Mesenchymal stem cell (in vitro differentiated cells and primary cell): ENCODE data around the gene FAM133A.

Experiments used
- DNase-seq: peaks from one replicate; pipeline ENCODE4 v3.0.0-alpha.2; 2013
- H2AFZ ChIP-seq: one replicate; pipeline ENCODE4 v1.6.1; 2013; ENCODE audit warnings: low read depth, mild to moderate bottlenecking, control low read depth, inconsistent platforms, low read length, moderate library complexity
- H2AK5ac ChIP-seq: 2 replicates; pipeline ENCODE4 v1.6.1; 2013; ENCODE audit warnings: low read length, moderate library complexity, mild to moderate bottlenecking, inconsistent platforms; ENCODE audit not compliant: severe bottlenecking
- H2BK120ac ChIP-seq: one replicate; pipeline ENCODE4 v1.6.1; 2013; ENCODE audit warnings: low read depth, mild to moderate bottlenecking, inconsistent platforms, low read length, moderate library complexity
- H2BK12ac ChIP-seq, 2 experiments: one replicate each; pipeline ENCODE4 v1.6.1; 2013; ENCODE audit warnings: inconsistent platforms in 2 of 2, low read length in 2 of 2, mild to moderate bottlenecking in 2 of 2, moderate library complexity in 2 of 2, control low read depth in 1 of 2
- H2BK15ac ChIP-seq: one replicate; pipeline ENCODE4 v1.6.1; 2013; ENCODE audit warnings: mild to moderate bottlenecking, low read depth, inconsistent platforms; ENCODE audit not compliant: poor library complexity, severe bottlenecking
- H2BK5ac ChIP-seq: 2 replicates; pipeline ENCODE4 v1.6.1; 2013; ENCODE audit warnings: low read depth, mild to moderate bottlenecking, low read length, control low read depth, inconsistent platforms; ENCODE audit not compliant: poor library complexity, severe bottlenecking
- H3K14ac ChIP-seq, 2 experiments: one replicate each; pipeline ENCODE4 v1.6.1; 2013; ENCODE audit warnings: inconsistent platforms in 2 of 2, low read length in 2 of 2, control low read depth in 1 of 2, mild to moderate bottlenecking in 1 of 2, moderate library complexity in 1 of 2
- H3K18ac ChIP-seq, 2 experiments: one replicate each; pipeline ENCODE4 v1.6.1; 2013; ENCODE audit warnings: inconsistent platforms in 2 of 2, low read length in 2 of 2, control low read depth in 1 of 2, low read depth in 1 of 2, mild to moderate bottlenecking in 1 of 2
- H3K23ac ChIP-seq, 2 experiments: one replicate each; pipeline ENCODE4 v1.6.1; 2013; ENCODE audit warnings: inconsistent platforms in 2 of 2, low read length in 2 of 2, mild to moderate bottlenecking in 2 of 2, moderate library complexity in 2 of 2, control low read depth in 1 of 2
- H3K27ac ChIP-seq: 2 replicates; pipeline ENCODE4 v1.5.1; 2013; ENCODE audit warnings: mild to moderate bottlenecking, moderate library complexity, low read length, control low read depth, inconsistent platforms; ENCODE audit not compliant: poor library complexity, severe bottlenecking
- H3K27me3 ChIP-seq, 2 experiments: 2 replicates each; pipeline versions ENCODE4 v1.6.1 to v1.7.0; 2013; ENCODE audit warnings: low read length in 2 of 2, mild to moderate bottlenecking in 2 of 2, moderate library complexity in 2 of 2, control low read depth in 1 of 2, inconsistent platforms in 1 of 2; ENCODE audit not compliant: control insufficient read depth in 1 of 2, insufficient read depth in 1 of 2
- H3K36me3 ChIP-seq, 2 experiments: 2 replicates each; pipeline versions ENCODE4 v1.6.1 to v1.7.0; 2013; ENCODE audit warnings: low read length in 2 of 2, control low read depth in 1 of 2, inconsistent platforms in 1 of 2, low read depth in 1 of 2, mild to moderate bottlenecking in 1 of 2; ENCODE audit not compliant: insufficient read depth in 2 of 2, control insufficient read depth in 1 of 2
- H3K4ac ChIP-seq, 2 experiments: one replicate each; pipeline ENCODE4 v1.6.1; 2013; ENCODE audit warnings: inconsistent platforms in 2 of 2, low read length in 2 of 2, mild to moderate bottlenecking in 2 of 2, moderate library complexity in 2 of 2, control low read depth in 1 of 2, low read depth in 1 of 2
- H3K4me1 ChIP-seq: 2 replicates; pipeline ENCODE4 v1.6.1; 2013; ENCODE audit warnings: low read depth, low read length, control low read depth; ENCODE audit not compliant: control insufficient read depth, insufficient read depth
- H3K4me2 ChIP-seq: 2 replicates; pipeline ENCODE4 v1.6.1; 2013; ENCODE audit warnings: low read length, mild to moderate bottlenecking, inconsistent platforms; ENCODE audit not compliant: poor library complexity, severe bottlenecking
- H3K4me3 ChIP-seq, 2 experiments: 2 replicates each; pipeline versions ENCODE4 v1.5.1 to v1.7.0; 2013; ENCODE audit warnings: low read length in 2 of 2, mild to moderate bottlenecking in 2 of 2, control low read depth in 1 of 2, low read depth in 1 of 2; ENCODE audit not compliant: insufficient read depth in 1 of 2
- H3K79me1 ChIP-seq: replicated peaks from 2 replicates; pipeline ENCODE4 v1.6.1; 2013; ENCODE audit warnings: mild to moderate bottlenecking, control low read depth, low read length, inconsistent platforms; ENCODE audit not compliant: poor library complexity, severe bottlenecking
- H3K9ac ChIP-seq: 2 replicates; pipeline ENCODE4 v1.7.0; 2013; ENCODE audit warnings: mild to moderate bottlenecking, low read length, moderate library complexity
- H3K9me3 ChIP-seq: 2 replicates; pipeline ENCODE4 v1.7.0; 2013; ENCODE audit warnings: mild to moderate bottlenecking, low read length; ENCODE audit not compliant: control insufficient read depth
- H4K8ac ChIP-seq: one replicate; pipeline ENCODE4 v1.6.1; 2013; ENCODE audit warnings: inconsistent platforms, mild to moderate bottlenecking, low read length, moderate library complexity
- H4K91ac ChIP-seq: one replicate; pipeline ENCODE4 v1.6.1; 2013; ENCODE audit warnings: mild to moderate bottlenecking, low read length, inconsistent platforms
- WGBS: methylation state at CpG from one replicate; pipeline ENCODE4 v1.1.7; 2013; ENCODE audit warnings: mixed read lengths; 5-methylcytosine and 5-hydroxymethylcytosine counted together

Gene FAM133A

GRCh38 chrX:93673056-93673868 is 744 bp upstream of the FAM133A start, which contains the start of gene NAP1L3:
Gene NAP1L3 (minus strand): TSS chrX:93673578. CDS start chrX:93673304, 274 bp downstream.
- peak; percentile 75 for DNase-seq
- Histone ChIP-seq H3K4ac (no peak within 1 kb of the TSS), H3K18ac (peak within 1 kb of the TSS; percentile 70 to 75), H2AK5ac (no peak within 1 kb of the TSS), H3K79me1 (no peaks in the 10 kb centered on the region), H4K91ac (peak within 1 kb of the TSS; percentile 61), H4K8ac (peak within 1 kb of the TSS; percentile 28), H3K9ac (peak within 1 kb of the TSS; percentile 87), H3K4me2 (peak within 1 kb of the TSS; percentile 63), H2BK120ac (no peak within 1 kb of the TSS), H2AFZ (peak within 1 kb of the TSS; percentile 60), H2BK5ac (no peak within 1 kb of the TSS), H3K4me1 (no peaks in the 10 kb centered on the region), H3K27me3 (peaks cover 0 to 21% of the 10 kb centered on the region in 2 experiments), H3K36me3 (no peaks in the 10 kb centered on the region), H3K4me3 (peak within 1 kb of the TSS; percentile 80 to 89), H3K27ac (peak within 1 kb of the TSS; percentile 45), H3K9me3 (no peaks in the 10 kb centered on the region), H2BK15ac (no peak within 1 kb of the TSS), H3K14ac (no peak within 1 kb of the TSS), H3K23ac (no peak within 1 kb of the TSS), H2BK12ac (no peak within 1 kb of the TSS)
- WGBS = under 1% methylated on average over 35 of the region's 51 CpGs

- H3K27ac ChIP-seq = no peak overlapping the region
- no peak overlapping the region for H2AK5ac ChIP-seq
- no peak overlapping the region for H2BK15ac ChIP-seq
- no peak overlapping the region for H4K91ac ChIP-seq
- H3K36me3 ChIP-seq = no peaks in the 10 kb centered on the region
- no peak overlapping the region for H2BK120ac ChIP-seq
- 96% methylated on average over 6 of the region's 6 CpGs for WGBS
- no peak overlapping the region for H3K23ac ChIP-seq
- H3K4me1 ChIP-seq = no peaks in the 10 kb centered on the region
- no peak overlapping the region for H2AFZ ChIP-seq
- no peaks in the 10 kb centered on the region for H3K79me1 ChIP-seq
- no peak overlapping the region for H3K14ac ChIP-seq
- no peak overlapping the region for H3K4ac ChIP-seq
- H2BK12ac ChIP-seq = no peak overlapping the region
- H3K9ac ChIP-seq = no peak overlapping the region
- H4K8ac ChIP-seq = no peak overlapping the region
- no peaks in the 10 kb centered on the region for H3K9me3 ChIP-seq
- no peak overlapping the region for H2BK5ac ChIP-seq
- H3K27me3 ChIP-seq = no peaks in the 10 kb centered on the region
- H3K18ac ChIP-seq = no peak overlapping the region
- H3K4me2 ChIP-seq = no peak overlapping the region
- DNase-seq = no peak
- H3K4me3 ChIP-seq = no peak overlapping the region
Observed at GRCh38 chrX:93695981-93696380, 22.0 kb downstream of the FAM133A start.

GRCh38 chrX:93703701-93704100 is 29.7 kb downstream of the FAM133A start:
- Histone ChIP-seq H3K18ac (no peak overlapping the region), H3K79me1 (no peaks in the 10 kb centered on the region), H3K4me3 (no peak overlapping the region), H3K4me2 (no peak overlapping the region), H3K4ac (no peak overlapping the region), H2BK12ac (no peak overlapping the region), H2BK15ac (no peak overlapping the region), H3K27me3 (no peaks in the 10 kb centered on the region), H3K9me3 (no peaks in the 10 kb centered on the region), H3K36me3 (no peaks in the 10 kb centered on the region), H3K9ac (no peak overlapping the region), H3K23ac (no peak overlapping the region), H2BK120ac (no peak overlapping the region), H4K91ac (no peak overlapping the region), H2AFZ (no peak overlapping the region), H2BK5ac (no peak overlapping the region), H3K14ac (no peak overlapping the region), H4K8ac (no peak overlapping the region), H3K4me1 (no peaks in the 10 kb centered on the region), H3K27ac (no peak overlapping the region), H2AK5ac (no peak overlapping the region)
- DNase-seq = no peak
- no CpG with 5 or more reads among the region's 2 CpGs for WGBS

- Histone ChIP-seq H3K27ac (no peak overlapping the region), H2BK120ac (no peak overlapping the region)
- 100% methylated on average over 3 of the region's 4 CpGs for WGBS
Observed at GRCh38 chrX:93711076-93711475, 37.1 kb downstream of the FAM133A start.

More at GRCh38 chrX:93711076-93711475, 37.1 kb downstream of the FAM133A start:
- Histone ChIP-seq H2BK5ac (no peak overlapping the region), H2AK5ac (no peak overlapping the region), H3K36me3 (no peaks in the 10 kb centered on the region), H2BK12ac (no peak overlapping the region), H2AFZ (no peak overlapping the region), H3K27me3 (peaks cover 0 to 4% of the 10 kb centered on the region in 2 experiments), H3K18ac (no peak overlapping the region), H3K9me3 (no peaks in the 10 kb centered on the region), H3K9ac (no peak overlapping the region), H3K4me3 (no peak overlapping the region), H4K8ac (no peak overlapping the region), H3K4ac (no peak overlapping the region), H3K4me1 (no peaks in the 10 kb centered on the region), H3K14ac (no peak overlapping the region), H2BK15ac (no peak overlapping the region), H4K91ac (no peak overlapping the region), H3K4me2 (no peak overlapping the region), H3K79me1 (no peaks in the 10 kb centered on the region), H3K23ac (no peak overlapping the region)
- no peak for DNase-seq
